ENCODE data around the gene NR3C2.

The NR3C2 gene

DNA sequence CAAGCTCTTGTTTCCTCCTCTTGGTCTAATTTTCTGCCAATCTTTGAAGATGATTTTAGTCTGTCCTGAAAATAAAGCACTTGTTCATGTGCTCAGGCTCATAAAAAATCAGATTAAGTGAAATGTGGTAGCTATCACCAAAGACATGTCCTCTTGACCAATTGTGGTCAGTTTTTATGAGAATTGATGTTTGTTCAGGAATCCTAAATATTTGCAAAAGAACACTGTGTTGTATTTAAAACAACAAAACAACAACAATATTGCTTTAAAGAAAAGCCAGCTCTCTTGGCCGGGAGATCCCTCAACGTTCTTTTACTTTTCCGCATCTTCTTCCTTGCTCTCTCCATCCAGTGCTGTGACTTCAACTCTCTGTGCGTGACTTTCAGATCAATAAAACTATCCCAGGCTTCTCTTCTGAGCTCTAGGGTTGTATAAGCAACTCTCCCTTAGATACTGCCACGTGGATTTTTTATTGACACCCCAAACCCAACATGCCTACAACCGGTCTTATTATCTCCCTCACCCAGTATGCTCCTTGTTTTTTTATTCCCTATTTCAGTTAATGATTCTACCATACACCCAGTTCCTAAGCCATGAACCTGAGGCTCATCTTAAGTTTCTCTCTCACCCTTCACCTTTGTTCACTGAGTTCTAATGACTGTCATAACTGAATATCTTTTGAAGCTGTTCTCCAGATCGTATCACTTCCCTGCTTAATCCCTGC is 400.4 kb downstream of the NR3C2 start:
- Histone ChIP-seq H3K4me1 (ENCODE audit: insufficient read depth, poor library complexity, severe bottlenecking) (no peaks in the 10 kb centered on the region), H3K9me3 (ENCODE audit: severe bottlenecking) (no peaks in the 10 kb centered on the region), H3K27ac (ENCODE audit: poor library complexity, severe bottlenecking) (no peak overlapping the region), H3K36me3 (ENCODE audit: low read depth) (no peaks in the 10 kb centered on the region), H3K4me3 (ENCODE audit: severe bottlenecking) (no peak overlapping the region), H3K27me3 (ENCODE audit: insufficient read depth, poor library complexity, severe bottlenecking) (no peaks in the 10 kb centered on the region)
- TF ChIP-seq, protein P1, sequence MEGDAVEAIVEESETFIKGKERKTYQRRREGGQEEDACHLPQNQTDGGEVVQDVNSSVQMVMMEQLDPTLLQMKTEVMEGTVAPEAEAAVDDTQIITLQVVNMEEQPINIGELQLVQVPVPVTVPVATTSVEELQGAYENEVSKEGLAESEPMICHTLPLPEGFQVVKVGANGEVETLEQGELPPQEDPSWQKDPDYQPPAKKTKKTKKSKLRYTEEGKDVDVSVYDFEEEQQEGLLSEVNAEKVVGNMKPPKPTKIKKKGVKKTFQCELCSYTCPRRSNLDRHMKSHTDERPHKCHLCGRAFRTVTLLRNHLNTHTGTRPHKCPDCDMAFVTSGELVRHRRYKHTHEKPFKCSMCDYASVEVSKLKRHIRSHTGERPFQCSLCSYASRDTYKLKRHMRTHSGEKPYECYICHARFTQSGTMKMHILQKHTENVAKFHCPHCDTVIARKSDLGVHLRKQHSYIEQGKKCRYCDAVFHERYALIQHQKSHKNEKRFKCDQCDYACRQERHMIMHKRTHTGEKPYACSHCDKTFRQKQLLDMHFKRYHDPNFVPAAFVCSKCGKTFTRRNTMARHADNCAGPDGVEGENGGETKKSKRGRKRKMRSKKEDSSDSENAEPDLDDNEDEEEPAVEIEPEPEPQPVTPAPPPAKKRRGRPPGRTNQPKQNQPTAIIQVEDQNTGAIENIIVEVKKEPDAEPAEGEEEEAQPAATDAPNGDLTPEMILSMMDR (IDR thresholded peaks at IDR 0.05; ENCODE audit: poor library complexity, severe bottlenecking), result no peak
- ATAC-seq (ENCODE audit: low read depth) (no peak), DNase-seq (ENCODE audit: low spot score) (no peak)

DNA sequence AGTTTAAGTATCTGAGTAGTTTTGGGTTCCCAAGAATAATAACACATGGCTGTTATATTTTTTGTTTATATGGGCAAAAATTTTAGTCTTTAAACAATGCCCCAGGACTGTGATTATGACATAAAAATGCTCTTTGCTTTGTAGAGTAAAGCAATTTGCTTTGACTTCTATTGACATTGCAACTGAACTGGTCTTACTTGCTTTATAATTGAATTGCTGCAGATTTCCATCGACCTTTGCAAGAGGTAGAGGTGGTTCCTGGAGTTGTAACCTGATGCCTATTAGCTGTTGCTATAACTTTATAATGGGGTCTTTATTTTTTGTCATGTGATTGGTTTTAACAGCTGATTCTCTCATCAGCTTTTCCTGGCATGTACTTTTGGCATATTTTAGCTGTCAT is 407.4 kb downstream of the NR3C2 start:
- DNase-seq (ENCODE audit: low spot score) (no peak), ATAC-seq (ENCODE audit: low read depth) (no peak)
- no peaks in the 10 kb centered on the region for H3K9me3 ChIP-seq (ENCODE audit: severe bottlenecking)
- H3K27me3 ChIP-seq (ENCODE audit: insufficient read depth, poor library complexity, severe bottlenecking), result no peaks in the 10 kb centered on the region
- TF ChIP-seq, protein P1 (IDR thresholded peaks at IDR 0.05; ENCODE audit: poor library complexity, severe bottlenecking), result no peak
- no peak overlapping the region for H3K4me3 ChIP-seq (ENCODE audit: severe bottlenecking)
- H3K27ac ChIP-seq (ENCODE audit: poor library complexity, severe bottlenecking), result no peak overlapping the region
- H3K4me1 ChIP-seq (ENCODE audit: insufficient read depth, poor library complexity, severe bottlenecking), result no peaks in the 10 kb centered on the region
- H3K36me3 ChIP-seq (ENCODE audit: low read depth), result no peaks in the 10 kb centered on the region

DNA sequence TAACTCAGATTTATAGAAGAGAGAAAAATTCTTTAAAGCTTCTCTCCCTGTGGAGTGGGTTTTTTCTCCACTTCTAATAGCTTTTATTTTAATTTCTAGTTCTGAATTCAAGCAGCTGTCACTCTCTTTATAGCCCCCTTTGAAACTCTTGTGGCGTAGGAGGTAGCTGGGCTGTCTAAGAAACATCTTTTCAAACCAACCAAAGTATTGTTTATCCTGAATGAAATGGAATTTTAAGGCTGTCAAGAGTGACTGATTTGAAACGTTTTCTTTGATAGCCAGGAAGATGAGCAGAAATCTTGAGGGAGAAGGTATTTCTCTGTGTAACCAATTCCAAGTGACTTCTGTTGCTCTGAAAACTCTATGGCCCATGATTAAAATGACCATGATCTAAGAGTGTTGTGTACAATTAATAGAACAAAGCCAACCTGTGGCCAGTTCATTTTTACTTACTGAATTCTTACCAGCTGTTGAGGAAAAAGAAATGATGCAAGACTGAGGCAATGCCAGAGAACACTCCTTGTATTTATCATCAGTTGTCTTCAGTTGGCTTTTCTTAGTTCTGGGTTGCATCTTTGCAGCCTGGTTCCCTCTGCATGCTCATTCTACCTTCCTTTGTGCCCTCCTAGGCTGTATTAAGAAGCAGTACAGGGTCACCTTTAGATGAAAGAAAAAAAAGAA is 411.9 kb downstream of the NR3C2 start:
- Histone ChIP-seq H3K4me3 (ENCODE audit: severe bottlenecking) (no peak overlapping the region), H3K27me3 (ENCODE audit: insufficient read depth, poor library complexity, severe bottlenecking) (no peaks in the 10 kb centered on the region), H3K36me3 (ENCODE audit: low read depth) (no peaks in the 10 kb centered on the region), H3K4me1 (ENCODE audit: insufficient read depth, poor library complexity, severe bottlenecking) (no peaks in the 10 kb centered on the region), H3K9me3 (ENCODE audit: severe bottlenecking) (no peaks in the 10 kb centered on the region), H3K27ac (ENCODE audit: poor library complexity, severe bottlenecking) (no peak overlapping the region)
- TF ChIP-seq, protein P1 (IDR thresholded peaks at IDR 0.05; ENCODE audit: poor library complexity, severe bottlenecking), result no peak
- DNase-seq (ENCODE audit: low spot score) (no peak), ATAC-seq (ENCODE audit: low read depth) (no peak; the same call in 2 of the 3 replicates)

DNA sequence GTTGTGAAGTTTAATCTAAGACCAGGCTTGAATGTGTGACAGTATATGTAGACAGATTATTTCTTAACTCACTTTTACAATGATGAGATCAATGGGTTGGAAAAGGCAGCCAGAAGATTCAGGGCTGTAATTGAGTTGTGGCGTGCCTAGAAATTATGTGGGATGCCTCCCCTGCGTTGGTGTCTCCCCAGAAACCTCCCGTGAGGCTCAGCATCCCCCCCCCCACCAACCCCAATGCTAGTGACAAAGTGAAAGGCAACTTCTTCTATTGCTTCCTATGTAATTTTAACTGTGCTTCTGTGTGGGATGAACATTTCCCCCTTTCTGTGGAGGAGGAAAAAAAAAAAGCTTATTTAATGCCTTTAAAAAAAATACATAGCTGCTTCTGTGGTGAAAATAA is 412.4 kb downstream of the NR3C2 start:
- Histone ChIP-seq H3K27me3 (ENCODE audit: insufficient read depth, poor library complexity, severe bottlenecking) (no peaks in the 10 kb centered on the region), H3K4me3 (ENCODE audit: severe bottlenecking) (no peak overlapping the region), H3K27ac (ENCODE audit: poor library complexity, severe bottlenecking) (no peak overlapping the region), H3K36me3 (ENCODE audit: low read depth) (no peaks in the 10 kb centered on the region), H3K4me1 (ENCODE audit: insufficient read depth, poor library complexity, severe bottlenecking) (no peaks in the 10 kb centered on the region), H3K9me3 (ENCODE audit: severe bottlenecking) (no peaks in the 10 kb centered on the region)
- TF ChIP-seq, protein P1 (IDR thresholded peaks at IDR 0.05; ENCODE audit: poor library complexity, severe bottlenecking), result no peak
- DNase-seq (ENCODE audit: low spot score) (no peak), ATAC-seq (ENCODE audit: low read depth) (no peak)
